GM23248 (cell line): Measurements from ENCODE around the gene CHST3.

Source experiments
- EZH2 ChIP-seq: fragments of 200-600 bp; sonication (generic); IDR thresholded peaks from 2 replicates; pipeline ENCODE4 v1.6.1; 2018; ENCODE audit warnings: antibody characterized with exemption, mild to moderate bottlenecking; ENCODE audit not compliant: insufficient read depth, poor library complexity, severe bottlenecking
- EZH2phosphoT487 ChIP-seq: fragments of 200-600 bp; sonication (generic); IDR thresholded peaks from 2 replicates; pipeline ENCODE4 v1.6.1; 2018; ENCODE audit warnings: antibody characterized with exemption, moderate library complexity, mild to moderate bottlenecking, low read depth; ENCODE audit not compliant: insufficient read depth

DNA sequence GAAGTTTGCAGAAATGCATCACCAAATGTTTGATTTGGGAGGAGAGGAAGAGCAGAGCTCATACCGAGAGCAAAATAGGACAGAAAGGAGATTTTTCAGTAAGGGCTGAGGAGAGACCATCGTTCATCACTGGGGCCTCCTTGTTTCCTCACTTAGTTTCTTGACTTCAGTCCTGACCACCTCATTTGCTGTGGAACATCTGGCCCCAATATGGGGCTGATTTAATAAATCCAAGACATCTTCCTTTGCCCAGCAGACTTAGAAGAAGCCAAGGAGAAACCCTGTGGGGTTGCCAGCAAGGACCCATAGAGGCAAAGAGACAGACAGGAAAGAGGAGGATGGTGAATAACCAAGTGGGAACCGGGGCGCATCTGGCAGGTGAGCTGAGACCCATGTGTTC lies 60.4 kb downstream of the CHST3 start:
- no peak for TF ChIP-seq EZH2
- no peak for TF ChIP-seq EZH2phosphoT487
